CD4-positive, CD25-positive, alpha-beta regulatory T cell (primary cell): ENCODE measurements around the gene IQSEC1. TPM values are rescaled to one million over a fixed set of nuclear protein-coding genes. Genes with fewer than 3 reads are reported as not detected.
"Not testable (repeated sequence)": the region's sequence is repeated elsewhere in the genome, so short reads cannot be mapped to it uniquely, and the experiment has no call there.

Experiments
- ATAC-seq, 2 donors: fragments of 150-1000 bp; cut with Tn5 transposase; one replicate each; pipeline ENCODE4 v1.10.0; 2021; ENCODE audit warnings: low read depth in 2 of 2, moderate number of reproducible peaks in 2 of 2, moderate library complexity in 1 of 2
- DNase-seq, 3 donors: peaks; one replicate each; pipeline versions ENCODE4 v3.0.0 to v3.0.0-alpha.2; 2012 to 2022; ENCODE audit warnings: mixed read lengths in 1 of 3
- H3K27ac ChIP-seq: one replicate; pipeline ENCODE4 v1.7.0; 2013; ENCODE audit warnings: mild to moderate bottlenecking, low read length; ENCODE audit not compliant: insufficient read depth, poor library complexity, severe bottlenecking
- H3K27me3 ChIP-seq: one replicate; pipeline ENCODE4 v1.7.0; 2013; ENCODE audit warnings: low read length; ENCODE audit not compliant: control insufficient read depth, insufficient read depth
- H3K36me3 ChIP-seq: one replicate; pipeline ENCODE4 v1.7.0; 2013; ENCODE audit warnings: mild to moderate bottlenecking, low read length, moderate library complexity; ENCODE audit not compliant: control insufficient read depth, insufficient read depth
- H3K4me1 ChIP-seq: 2 replicates; pipeline ENCODE4 v1.7.0; 2013; ENCODE audit warnings: mild to moderate bottlenecking, low read length; ENCODE audit not compliant: insufficient read depth, control insufficient read depth, poor library complexity, severe bottlenecking
- H3K4me3 ChIP-seq: one replicate; pipeline ENCODE4 v1.7.0; 2013; ENCODE audit warnings: low read depth, mild to moderate bottlenecking, low read length, moderate library complexity
- H3K9me3 ChIP-seq, 2 experiments: 1 replicate in 1 of 2; 2 replicates in 1 of 2; pipeline ENCODE4 v1.7.0; 2013; ENCODE audit warnings: low read length in 2 of 2, mild to moderate bottlenecking in 1 of 2, moderate library complexity in 1 of 2; ENCODE audit not compliant: control insufficient read depth in 2 of 2
- H3K27ac Mint-ChIP-seq, 3 donors: one replicate each; pipeline ENCODE4 v1.8.0; 2020 to 2022; ENCODE audit warnings: mild to moderate bottlenecking in 3 of 3, mixed read lengths in 3 of 3, moderate library complexity in 2 of 3
- H3K27me3 Mint-ChIP-seq: one replicate; pipeline ENCODE4 v1.8.0; 2022; ENCODE audit warnings: mild to moderate bottlenecking, mixed read lengths
- H3K36me3 Mint-ChIP-seq: one replicate; pipeline ENCODE4 v1.8.0; 2020; ENCODE audit warnings: mixed read lengths
- H3K4me1 Mint-ChIP-seq, 4 donors: one replicate each; pipeline ENCODE4 v1.8.0; 2020 to 2022; ENCODE audit warnings: mixed read lengths in 4 of 4, mild to moderate bottlenecking in 1 of 4
- H3K4me3 Mint-ChIP-seq, 4 donors: one replicate each; pipeline ENCODE4 v1.8.0; 2020 to 2022; ENCODE audit warnings: mild to moderate bottlenecking in 4 of 4, mixed read lengths in 4 of 4, moderate library complexity in 3 of 4
- H3K9me3 Mint-ChIP-seq, 7 donors: one replicate each; pipeline ENCODE4 v1.8.0; 2020 to 2022; ENCODE audit warnings: mixed read lengths in 7 of 7, mild to moderate bottlenecking in 3 of 7, moderate library complexity in 2 of 7
- polyA plus RNA-seq, 4 donors: library from polyadenylated mRNA; unstranded; fragments of 300-500 nt; fragmentation: Illumina TruSeq; gene quantifications; one replicate each; pipeline ENCODE4 v1.2.3, GENCODE V29; 2021
- total RNA-seq: library from RNA; stranded (reverse); gene quantifications from one replicate; pipeline ENCODE4 v1.2.3, GENCODE V29; 2022

Gene IQSEC1
- total and polyA plus RNA-seq, 5 donors from 2014 or later = 17.7 to 131 (median 21.1) TPM

DNA sequence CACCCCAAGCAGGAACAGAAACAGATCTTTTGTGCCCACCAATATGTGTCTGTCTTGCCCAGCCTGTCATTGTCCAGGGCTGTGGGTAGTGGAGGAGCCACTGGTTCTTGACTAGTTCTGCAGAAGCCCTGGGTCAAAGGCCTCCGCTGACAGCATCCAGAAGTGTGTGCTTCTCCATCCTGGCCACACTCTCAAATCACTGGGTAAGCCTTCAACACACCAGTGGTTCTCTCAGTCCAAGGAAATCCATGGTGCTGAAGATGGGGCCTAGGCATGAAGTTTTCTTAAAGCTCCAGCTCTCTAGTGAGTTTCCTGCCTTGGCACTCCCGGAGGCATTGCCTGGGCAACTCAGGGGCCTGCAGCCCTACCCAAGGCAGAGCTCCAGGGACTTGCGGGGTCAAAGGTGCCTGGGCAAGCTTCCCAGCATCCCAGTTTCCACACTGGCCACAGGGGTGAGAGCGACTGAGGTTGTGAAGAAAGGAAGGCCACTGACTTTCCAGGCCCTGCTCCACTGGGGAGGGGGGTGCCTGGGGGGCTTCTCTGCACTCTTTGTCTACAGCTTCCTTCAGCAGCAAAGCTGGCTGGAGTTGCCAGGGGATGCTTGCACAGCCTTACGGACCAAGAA, 193.9 kb downstream of the IQSEC1 start:
- no peaks in the 10 kb centered on the region for H3K36me3 Mint-ChIP-seq
- DNase-seq = no peak
- Histone ChIP-seq H3K4me1 (no peaks in the 10 kb centered on the region), H3K27ac (no peak overlapping the region), H3K36me3 (no peaks in the 10 kb centered on the region), H3K9me3 (no peaks in the 10 kb centered on the region), H3K4me3 (no peak overlapping the region), H3K27me3 (no peaks in the 10 kb centered on the region)
- H3K4me3 Mint-ChIP-seq = no peak overlapping the region
- peaks cover 23% of the 10 kb centered on the region for H3K27me3 Mint-ChIP-seq
- no peak for ATAC-seq
- H3K9me3 Mint-ChIP-seq = no peaks in the 10 kb centered on the region
- peaks cover 0 to 7% (median 0%) of the 10 kb centered on the region in 4 donors for H3K4me1 Mint-ChIP-seq
- H3K27ac Mint-ChIP-seq = no peak overlapping the region

DNA sequence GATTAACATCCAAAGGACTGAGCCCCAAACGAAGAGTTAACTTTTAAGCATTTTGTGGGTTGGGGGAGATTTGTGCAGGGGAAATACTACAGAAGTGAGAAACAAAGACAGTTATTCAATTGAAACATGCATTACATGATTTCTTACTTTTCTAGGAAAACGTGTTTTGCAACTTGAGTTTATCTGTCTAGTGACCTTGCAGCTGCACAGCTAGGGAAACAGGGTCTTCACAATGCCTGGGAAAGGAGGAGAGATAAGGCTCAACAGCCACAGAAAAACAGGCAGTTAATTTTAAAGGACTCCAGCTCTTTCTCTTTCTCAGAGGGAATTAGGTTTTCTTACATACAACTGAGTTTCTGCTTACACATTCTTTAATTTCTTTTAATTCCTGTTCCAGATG, 194.5 kb downstream of the IQSEC1 start:
- H3K4me3 ChIP-seq, H3K27ac ChIP-seq, H3K9me3 Mint-ChIP-seq, H3K4me3 Mint-ChIP-seq, DNase-seq, H3K27me3 ChIP-seq, H3K4me1 Mint-ChIP-seq, H3K27ac Mint-ChIP-seq, H3K4me1 ChIP-seq, H3K36me3 Mint-ChIP-seq, ATAC-seq, H3K9me3 ChIP-seq, H3K36me3 ChIP-seq: not testable (repeated sequence)
- peaks cover 26% of the 10 kb centered on the region for H3K27me3 Mint-ChIP-seq

DNA sequence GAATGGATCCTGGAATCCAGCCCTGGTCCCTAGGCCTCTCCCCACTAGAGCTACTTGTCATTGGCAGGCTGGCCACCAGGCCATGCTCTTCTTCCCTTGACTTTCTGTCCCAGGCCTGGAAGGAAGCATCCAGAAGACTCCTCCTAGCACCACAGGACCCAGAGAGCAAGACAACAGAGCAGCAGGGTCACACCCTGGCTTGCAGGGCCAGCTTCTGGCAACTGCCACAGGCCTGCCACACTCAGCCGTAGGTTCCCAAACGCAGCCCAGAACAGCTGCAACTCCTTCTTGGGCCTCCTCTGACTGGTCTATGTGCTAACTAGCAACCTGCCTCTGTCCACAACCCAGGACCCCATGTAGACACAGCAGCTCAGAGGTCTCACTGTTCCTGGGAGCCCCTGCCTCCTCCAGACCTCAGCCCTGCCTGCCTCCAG, 195.1 kb downstream of the IQSEC1 start:
- Mint-ChIP-seq H3K9me3 (no peaks in the 10 kb centered on the region), H3K27ac (no peak overlapping the region), H3K4me1 (peaks cover 0 to 7% (median 0%) of the 10 kb centered on the region in 4 donors), H3K36me3 (no peaks in the 10 kb centered on the region), H3K27me3 (peaks cover 30% of the 10 kb centered on the region), H3K4me3 (peak overlapping the region in 1 of 4 donors; percentile 21)
- no peaks in the 10 kb centered on the region for H3K9me3 ChIP-seq
- H3K4me3 ChIP-seq = no peak overlapping the region
- no peak overlapping the region for H3K27ac ChIP-seq
- no peaks in the 10 kb centered on the region for H3K4me1 ChIP-seq
- no peak for DNase-seq
- ATAC-seq = no peak
- H3K36me3 ChIP-seq = no peaks in the 10 kb centered on the region
- no peaks in the 10 kb centered on the region for H3K27me3 ChIP-seq

DNA sequence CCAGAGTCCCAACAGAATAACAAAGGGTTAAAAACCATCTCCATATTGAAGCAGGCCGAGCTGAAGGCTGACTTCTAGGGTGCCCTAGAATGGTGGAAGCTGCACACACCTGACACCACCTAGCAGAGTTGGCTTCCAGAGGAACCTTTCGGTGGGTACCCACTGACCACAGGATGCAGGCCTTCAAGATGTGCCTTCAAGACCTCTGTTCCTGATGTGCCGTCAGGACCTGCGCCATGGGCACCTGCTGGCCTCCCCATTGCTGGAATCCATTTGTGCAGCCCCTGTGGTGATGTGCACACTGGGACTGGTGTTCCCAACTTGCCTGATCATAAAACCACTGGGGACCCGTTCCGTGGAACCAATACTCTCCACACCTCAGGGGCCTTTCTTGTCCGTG, 196.2 kb downstream of the IQSEC1 start:
- no peaks in the 10 kb centered on the region for H3K9me3 ChIP-seq
- no peaks in the 10 kb centered on the region for H3K36me3 Mint-ChIP-seq
- no peak overlapping the region for H3K4me3 Mint-ChIP-seq
- H3K27me3 Mint-ChIP-seq = peaks cover 29% of the 10 kb centered on the region
- ATAC-seq (no peak), DNase-seq (no peak)
- H3K4me1 Mint-ChIP-seq = peaks cover 0 to 7% (median 0%) of the 10 kb centered on the region in 4 donors
- no peak overlapping the region for H3K27ac Mint-ChIP-seq
- no peak overlapping the region for H3K4me3 ChIP-seq
- H3K9me3 Mint-ChIP-seq = no peaks in the 10 kb centered on the region
- no peaks in the 10 kb centered on the region for H3K27me3 ChIP-seq
- H3K27ac ChIP-seq = no peak overlapping the region
- H3K36me3 ChIP-seq = no peaks in the 10 kb centered on the region
- H3K4me1 ChIP-seq = no peaks in the 10 kb centered on the region

DNA sequence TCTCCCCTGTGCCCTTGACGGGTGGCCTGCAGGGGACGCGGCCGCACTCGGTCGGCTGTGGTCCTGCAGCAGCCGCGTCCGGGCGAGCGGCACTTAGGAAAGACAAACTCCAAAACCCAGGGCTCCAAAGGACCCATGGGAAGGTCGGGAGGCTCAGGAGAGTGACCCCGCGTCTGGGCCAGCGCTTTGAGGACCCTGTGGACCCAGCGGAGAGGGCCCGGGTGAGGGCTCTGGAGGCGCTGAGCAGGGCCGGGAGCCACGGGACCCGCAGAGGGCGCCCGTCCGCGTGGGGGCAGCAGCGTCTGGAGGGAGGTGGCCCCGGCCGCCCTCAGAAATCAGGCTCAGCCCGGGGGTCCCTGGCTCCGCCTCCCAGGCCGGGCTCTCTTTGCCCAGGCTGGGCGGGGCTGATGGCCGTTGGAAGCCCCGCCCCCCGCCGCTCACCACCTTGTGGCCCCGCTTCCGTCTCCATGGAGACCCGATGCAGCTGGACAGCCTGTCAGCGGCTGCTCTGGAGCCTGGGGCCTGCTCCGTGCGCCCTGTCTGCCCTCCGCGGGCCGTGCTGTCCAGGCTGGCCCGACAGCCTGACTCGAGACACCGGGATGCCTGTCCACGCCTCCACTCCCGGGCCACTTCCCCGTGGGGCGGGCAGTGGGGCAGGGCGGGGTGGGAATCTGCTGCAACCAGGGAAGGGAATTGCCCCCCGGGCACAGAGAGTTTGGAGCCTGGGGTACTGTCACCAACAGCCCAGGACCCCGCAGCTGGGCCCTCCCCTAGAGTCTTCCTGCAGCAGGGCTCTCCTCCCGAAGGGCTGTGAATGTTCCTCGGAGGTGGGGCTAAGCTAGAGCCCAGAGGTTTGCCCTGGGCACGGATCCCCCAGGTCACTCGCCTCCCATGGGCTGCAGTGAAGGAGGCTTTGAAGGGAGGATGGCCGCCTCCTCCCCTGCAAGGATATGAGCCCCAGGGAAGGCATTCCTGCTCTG, 197.1 kb downstream of the IQSEC1 start:
- no peaks in the 10 kb centered on the region for H3K36me3 Mint-ChIP-seq
- Histone ChIP-seq H3K4me1 (no peaks in the 10 kb centered on the region), H3K27ac (no peak overlapping the region), H3K36me3 (no peaks in the 10 kb centered on the region), H3K9me3 (no peaks in the 10 kb centered on the region), H3K27me3 (no peaks in the 10 kb centered on the region), H3K4me3 (no peak overlapping the region)
- ATAC-seq = peak in 1 of 2 donors; percentile 14
- H3K27ac Mint-ChIP-seq = no peak overlapping the region
- peaks cover 26% of the 10 kb centered on the region for H3K27me3 Mint-ChIP-seq
- peaks cover 0 to 7% (median 0%) of the 10 kb centered on the region in 4 donors for H3K4me1 Mint-ChIP-seq
- DNase-seq = no peak
- H3K4me3 Mint-ChIP-seq = no peak overlapping the region
- H3K9me3 Mint-ChIP-seq = no peaks in the 10 kb centered on the region

DNA sequence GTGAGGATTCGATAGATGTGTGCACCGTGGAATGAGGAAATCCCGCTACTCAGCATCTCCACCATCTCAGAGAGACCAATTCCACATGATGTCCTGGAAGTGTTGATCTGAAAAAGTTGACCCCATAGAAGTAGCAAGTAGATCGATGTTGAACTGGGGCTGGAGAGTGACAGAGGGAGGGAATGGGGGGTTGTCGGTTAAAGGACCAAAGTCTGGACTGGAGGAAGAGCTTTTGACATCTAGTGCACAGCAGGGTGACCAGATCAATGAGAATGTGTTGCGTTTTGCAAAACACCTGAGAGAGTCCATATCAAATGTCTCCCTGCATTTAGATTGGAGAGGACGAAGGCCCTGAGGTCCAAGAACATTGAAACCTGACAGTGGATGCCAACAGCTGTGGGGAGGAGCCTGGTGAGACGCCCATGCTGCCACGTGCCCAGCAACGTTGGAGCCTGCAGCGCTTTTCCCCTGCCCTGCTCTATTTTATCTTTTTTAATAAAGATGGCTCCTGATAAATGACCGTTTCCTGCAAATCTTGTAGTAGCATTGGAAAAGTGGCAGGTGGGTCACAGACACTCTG, 201.7 kb downstream of the IQSEC1 start:
- DNase-seq (no peak), ATAC-seq (no peak)
- H3K9me3 ChIP-seq = no peaks in the 10 kb centered on the region
- no peaks in the 10 kb centered on the region for H3K36me3 Mint-ChIP-seq
- no peak overlapping the region for H3K27ac ChIP-seq
- H3K4me1 Mint-ChIP-seq = peaks cover 7 to 19% (median 9%) of the 10 kb centered on the region in 4 donors
- no peak overlapping the region for H3K4me3 ChIP-seq
- no peak overlapping the region for H3K27ac Mint-ChIP-seq
- H3K27me3 ChIP-seq = no peaks in the 10 kb centered on the region
- H3K9me3 Mint-ChIP-seq = no peaks in the 10 kb centered on the region
- peaks cover 13% of the 10 kb centered on the region for H3K4me1 ChIP-seq
- no peak overlapping the region for H3K4me3 Mint-ChIP-seq
- H3K36me3 ChIP-seq = no peaks in the 10 kb centered on the region
- peaks cover 29% of the 10 kb centered on the region for H3K27me3 Mint-ChIP-seq

DNA sequence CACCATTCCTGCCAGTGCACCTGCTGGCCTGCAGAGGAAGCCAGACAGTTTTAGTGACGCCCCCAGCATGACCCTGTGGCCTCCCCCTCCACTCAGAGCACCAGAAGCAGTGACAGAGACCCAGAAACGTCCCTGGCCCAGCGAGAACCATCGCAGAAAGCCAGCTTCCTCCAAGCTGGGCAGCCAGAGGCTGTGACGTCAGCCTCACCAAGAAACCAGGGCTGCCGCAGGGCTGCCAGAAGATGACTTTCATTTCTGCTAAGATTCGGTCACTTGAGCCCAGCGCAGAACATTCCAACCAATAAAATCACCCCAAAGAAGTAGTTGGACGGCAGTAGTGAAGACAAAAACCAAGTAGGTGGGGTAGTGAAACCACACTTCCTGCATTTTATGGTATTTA, 202.3 kb downstream of the IQSEC1 start:
- Histone ChIP-seq H3K27ac (no peak overlapping the region), H3K4me1 (peaks cover 13% of the 10 kb centered on the region), H3K36me3 (no peaks in the 10 kb centered on the region), H3K27me3 (no peaks in the 10 kb centered on the region), H3K9me3 (no peaks in the 10 kb centered on the region), H3K4me3 (no peak overlapping the region)
- DNase-seq (peak in 1 of 3 donors; percentile 10), ATAC-seq (peak in 1 of 2 donors; percentile 14)
- H3K36me3 Mint-ChIP-seq = no peaks in the 10 kb centered on the region
- peak overlapping the region in 1 of 4 donors; percentile 49 for H3K4me3 Mint-ChIP-seq
- H3K27ac Mint-ChIP-seq = peak overlapping the region in 1 of 3 donors; percentile 27
- H3K9me3 Mint-ChIP-seq = no peaks in the 10 kb centered on the region
- peaks cover 7 to 19% (median 9%) of the 10 kb centered on the region in 4 donors for H3K4me1 Mint-ChIP-seq
- peaks cover 29% of the 10 kb centered on the region for H3K27me3 Mint-ChIP-seq
